Lung (tissue), 12 donors: ENCODE results near the gene CIB1. TPM values are rescaled to one million over a fixed set of nuclear protein-coding genes. Genes with fewer than 3 reads are reported as not detected.

ENCODE experiments used
- ATAC-seq: fragments of 200-7000 bp; cut with Tn5 transposase; one replicate; pipeline ENCODE4 v1.9.1; 2020; ENCODE audit warnings: moderate number of reproducible peaks; ENCODE audit not compliant: insufficient read depth, low FRiP score
- DNase-seq, 3 donors: peaks; one replicate each; pipeline ENCODE4 v3.0.0-alpha.2; 2013 to 2017
- H3K27ac ChIP-seq, 2 donors: one replicate each; pipeline ENCODE4 v1.5.1; 2013; ENCODE audit warnings: mild to moderate bottlenecking in 2 of 2, moderate library complexity in 2 of 2, control low read depth in 1 of 2, inconsistent platforms in 1 of 2, low read depth in 1 of 2, low read length in 1 of 2
- H3K27me3 ChIP-seq, 3 donors: one replicate each; pipeline ENCODE4 v1.5.1; 2013; ENCODE audit warnings: low read length in 2 of 3; ENCODE audit not compliant: control insufficient read depth in 3 of 3, insufficient read depth in 3 of 3
- H3K36me3 ChIP-seq, 4 donors: one replicate each; pipeline ENCODE4 v1.5.1; 2013; ENCODE audit warnings: low read length in 4 of 4, mild to moderate bottlenecking in 1 of 4, moderate library complexity in 1 of 4; ENCODE audit not compliant: control insufficient read depth in 4 of 4, insufficient read depth in 4 of 4
- H3K4me1 ChIP-seq, 5 donors: one replicate each; pipeline ENCODE4 v1.5.1; 2013; ENCODE audit warnings: low read length in 5 of 5, mild to moderate bottlenecking in 2 of 5, moderate library complexity in 1 of 5; ENCODE audit not compliant: control insufficient read depth in 5 of 5, insufficient read depth in 5 of 5
- H3K4me3 ChIP-seq: one replicate; pipeline ENCODE4 v1.5.1; 2013; ENCODE audit warnings: mild to moderate bottlenecking, control low read depth, moderate library complexity
- H3K9ac ChIP-seq, 2 donors: one replicate each; pipeline ENCODE4 v1.5.1; 2013; ENCODE audit warnings: low read length in 2 of 2, control low read depth in 1 of 2; ENCODE audit not compliant: insufficient read depth in 1 of 2
- H3K9me3 ChIP-seq, 4 donors: one replicate each; pipeline ENCODE4 v1.5.1; 2013; ENCODE audit warnings: low read length in 3 of 4, mild to moderate bottlenecking in 1 of 4, moderate library complexity in 1 of 4; ENCODE audit not compliant: control insufficient read depth in 4 of 4, insufficient read depth in 3 of 4
- WGBS, 2 donors: extraction: QIAGEN DNeasy Blood & Tissue Kit; methylation state at CpG; one replicate each; pipeline ENCODE4 v1.1.7; 2013; 5-methylcytosine and 5-hydroxymethylcytosine counted together
- polyA plus RNA-seq, 2 donors: library from polyadenylated mRNA; stranded (reverse); fragments of 200-250 nt; gene quantifications; one replicate each; pipeline ENCODE4 v1.2.1, GENCODE V29; 2013
- total RNA-seq, 2 donors: library from RNA; depleted of rRNA in 1 of 2; stranded (reverse); fragments of >200 nt in 1 of 2; gene quantifications; one replicate each; pipeline ENCODE4 v1.2.1, GENCODE V29; 2014 to 2021
- TF ChIP-seq, protein P1 (sequence below): IDR thresholded peaks from 2 replicates; pipeline ENCODE4 v1.5.1; 2012; ENCODE audit warnings: mild to moderate bottlenecking; ENCODE audit errors: control extremely low read depth, extremely low read depth
- donor health status: control.
- donor health status: control.
- donor health status: Bipolar disorder and iron deficiency.
- donor health status: healthy.
- donor health status: DM: yes; HTN: yes; CAD: no.

Gene CIB1
- total and polyA plus RNA-seq, 4 donors, result 38.2 to 189 (median 129) TPM

DNA sequence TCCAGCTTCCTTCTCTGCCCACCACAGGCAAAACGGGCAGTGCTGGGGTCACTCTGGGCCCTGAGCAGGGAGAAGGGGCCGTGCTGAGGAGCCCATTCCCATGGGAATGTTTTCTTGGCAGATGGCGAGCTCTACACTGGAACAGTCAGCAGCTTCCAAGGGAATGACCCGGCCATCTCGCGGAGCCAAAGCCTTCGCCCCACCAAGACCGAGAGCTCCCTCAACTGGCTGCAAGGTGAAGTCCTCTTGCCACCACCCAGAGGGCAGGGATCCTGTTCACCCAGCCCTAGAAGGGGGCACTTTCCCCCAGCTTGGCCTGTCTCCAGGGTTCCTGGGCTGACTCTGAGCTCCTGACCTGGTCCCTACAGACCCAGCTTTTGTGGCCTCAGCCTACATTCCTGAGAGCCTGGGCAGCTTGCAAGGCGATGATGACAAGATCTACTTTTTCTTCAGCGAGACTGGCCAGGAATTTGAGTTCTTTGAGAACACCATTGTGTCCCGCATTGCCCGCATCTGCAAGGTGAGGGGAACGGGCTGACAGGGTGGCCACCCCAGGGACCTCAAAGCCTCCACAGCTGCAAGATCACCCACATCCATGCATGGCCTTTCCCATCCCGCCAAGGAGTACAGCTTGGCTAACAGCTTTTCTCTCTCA is 12.4 kb downstream of the CIB1 start:
- H3K27ac ChIP-seq, result peak overlapping the region in 1 of 2 donors; percentile 53
- TF ChIP-seq, protein P1, sequence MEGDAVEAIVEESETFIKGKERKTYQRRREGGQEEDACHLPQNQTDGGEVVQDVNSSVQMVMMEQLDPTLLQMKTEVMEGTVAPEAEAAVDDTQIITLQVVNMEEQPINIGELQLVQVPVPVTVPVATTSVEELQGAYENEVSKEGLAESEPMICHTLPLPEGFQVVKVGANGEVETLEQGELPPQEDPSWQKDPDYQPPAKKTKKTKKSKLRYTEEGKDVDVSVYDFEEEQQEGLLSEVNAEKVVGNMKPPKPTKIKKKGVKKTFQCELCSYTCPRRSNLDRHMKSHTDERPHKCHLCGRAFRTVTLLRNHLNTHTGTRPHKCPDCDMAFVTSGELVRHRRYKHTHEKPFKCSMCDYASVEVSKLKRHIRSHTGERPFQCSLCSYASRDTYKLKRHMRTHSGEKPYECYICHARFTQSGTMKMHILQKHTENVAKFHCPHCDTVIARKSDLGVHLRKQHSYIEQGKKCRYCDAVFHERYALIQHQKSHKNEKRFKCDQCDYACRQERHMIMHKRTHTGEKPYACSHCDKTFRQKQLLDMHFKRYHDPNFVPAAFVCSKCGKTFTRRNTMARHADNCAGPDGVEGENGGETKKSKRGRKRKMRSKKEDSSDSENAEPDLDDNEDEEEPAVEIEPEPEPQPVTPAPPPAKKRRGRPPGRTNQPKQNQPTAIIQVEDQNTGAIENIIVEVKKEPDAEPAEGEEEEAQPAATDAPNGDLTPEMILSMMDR, result peak; percentile 45
- H3K27me3 ChIP-seq, result no peaks in the 10 kb centered on the region

DNA sequence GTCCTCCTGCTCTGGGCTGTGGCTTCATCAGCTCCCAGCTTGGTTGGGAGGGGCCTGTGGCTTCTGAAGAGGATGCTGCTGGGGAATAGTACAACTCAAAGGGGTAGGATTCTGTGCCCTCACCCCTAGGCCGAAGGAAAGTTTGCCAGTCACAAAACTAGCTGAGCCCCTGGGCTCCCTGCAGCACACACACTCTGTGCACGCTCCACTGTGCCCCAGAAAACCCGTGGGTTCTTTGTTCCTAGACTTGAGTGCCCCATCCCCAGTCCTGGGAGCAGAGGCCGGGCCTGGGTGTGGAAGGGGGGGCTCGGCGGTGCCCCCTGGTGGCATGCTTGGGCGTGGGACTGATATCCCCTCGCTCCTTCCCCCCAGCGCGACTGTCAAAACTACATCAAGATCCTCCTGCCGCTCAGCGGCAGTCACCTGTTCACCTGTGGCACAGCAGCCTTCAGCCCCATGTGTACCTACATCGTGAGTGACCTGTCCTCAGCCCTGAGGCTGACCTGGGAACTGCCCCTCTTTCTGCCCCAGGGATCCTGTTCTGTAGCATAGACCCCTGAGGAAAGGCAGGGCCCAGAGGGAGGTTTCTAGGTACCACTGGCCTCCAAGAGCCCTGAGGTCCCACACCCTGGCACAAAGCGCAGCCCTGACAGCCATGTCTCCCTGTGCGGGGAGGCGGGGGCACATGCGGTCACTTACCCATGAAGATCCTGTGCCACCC is 14.2 kb downstream of the CIB1 start:
- H3K4me3 ChIP-seq, result no peak overlapping the region
- peaks cover 0 to 9% (median 0%) of the 10 kb centered on the region in 5 donors for H3K4me1 ChIP-seq
- peak; percentile 25 to 60 (median 28) for DNase-seq
- H3K9ac ChIP-seq, result no peak overlapping the region
- no peak overlapping the region for H3K27ac ChIP-seq
- H3K27me3 ChIP-seq, result no peaks in the 10 kb centered on the region
- WGBS, 2 donors, result 62 to 69% methylated on average over 17 of the region's 17 CpGs
- TF ChIP-seq, protein P1, result peak; percentile 30
- peaks cover 0 to 19% (median 7%) of the 10 kb centered on the region in 4 donors for H3K36me3 ChIP-seq
- no peaks in the 10 kb centered on the region for H3K9me3 ChIP-seq
- ATAC-seq, result no peak

More for the DNA sequence above, 12.4 kb downstream of the CIB1 start:
- peak; percentile 59 for ATAC-seq
- 56 to 67% methylated on average over 14 of the region's 14 CpGs for WGBS, 2 donors
- no peaks in the 10 kb centered on the region for H3K9me3 ChIP-seq
- peak; percentile 84 to 92 (median 88) for DNase-seq
- no peak overlapping the region for H3K4me3 ChIP-seq
- peaks cover 0 to 9% (median 0%) of the 10 kb centered on the region in 5 donors for H3K4me1 ChIP-seq
- H3K36me3 ChIP-seq, result peaks cover 0 to 30% (median 13%) of the 10 kb centered on the region in 4 donors
- no peak overlapping the region for H3K9ac ChIP-seq

DNA sequence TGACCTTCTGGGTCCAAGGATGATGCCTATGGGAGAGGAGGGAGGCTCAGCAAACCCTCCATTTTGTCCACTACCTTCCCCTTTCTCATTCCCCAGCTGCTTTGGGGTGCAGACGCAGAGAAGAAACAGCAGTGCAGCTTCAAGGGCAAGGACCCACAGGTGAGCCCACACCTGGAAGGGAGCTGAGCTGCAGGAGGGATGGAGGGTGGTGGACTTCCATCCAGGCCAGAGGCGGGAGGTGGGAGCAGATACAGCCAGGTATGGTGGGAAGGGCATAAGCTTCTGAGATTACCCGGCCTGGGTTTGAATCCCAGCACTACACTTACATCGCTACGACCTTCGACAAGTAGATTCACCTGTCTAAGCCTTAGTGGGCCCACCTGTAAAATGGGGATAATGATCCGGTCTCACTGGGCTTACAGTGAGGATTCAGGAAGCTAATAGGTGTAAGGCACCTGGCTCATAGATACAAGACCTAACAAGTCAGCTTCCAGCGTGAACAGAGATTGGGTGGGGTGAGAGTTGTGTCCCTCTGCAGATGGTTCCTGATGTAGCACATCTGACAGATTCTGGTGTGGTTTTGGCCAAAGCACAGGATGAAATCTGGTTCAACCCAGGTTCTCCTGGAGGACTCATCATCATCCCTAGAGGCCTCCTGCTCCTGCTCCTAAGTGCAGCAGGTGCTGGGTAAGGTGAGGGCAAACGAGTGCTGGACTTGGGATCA is 15.9 kb downstream of the CIB1 start:
- H3K9me3 ChIP-seq, result no peaks in the 10 kb centered on the region
- H3K36me3 ChIP-seq, result peaks cover 0 to 12% (median 1%) of the 10 kb centered on the region in 4 donors
- ATAC-seq, result no peak
- H3K9ac ChIP-seq, result no peak overlapping the region
- H3K27me3 ChIP-seq, result no peaks in the 10 kb centered on the region
- H3K4me3 ChIP-seq, result no peak overlapping the region
- TF ChIP-seq, protein P1, result no peak
- DNase-seq, result no peak
- WGBS, 2 donors, result 88 to 96% methylated on average over 9 of the region's 9 CpGs
- no peak overlapping the region for H3K27ac ChIP-seq
- peaks cover 0 to 11% (median 0%) of the 10 kb centered on the region in 5 donors for H3K4me1 ChIP-seq
